ENCODE data around the gene PAFAH1B1.
"Not testable (repeated sequence)": the region's sequence is repeated elsewhere in the genome, so short reads cannot be mapped to it uniquely, and the experiment has no call there.

Gene PAFAH1B1

GRCh38 chr17:2594722-2595599 lies 1.5 kb downstream of the PAFAH1B1 start:
- DNase-seq, result peak; percentile 6

- DNase-seq, result peak; percentile 6
Measured at GRCh38 chr17:2595716-2596115, 2.3 kb downstream of the PAFAH1B1 start.

GRCh38 chr17:2598166-2598565 lies 4.7 kb downstream of the PAFAH1B1 start:
- DNase-seq, result no peak

- DNase-seq, result no peak
Measured at GRCh38 chr17:2602597-2603017, 9.2 kb downstream of the PAFAH1B1 start.

- DNase-seq, result no peak
Measured at GRCh38 chr17:2608350-2608913, 15.0 kb downstream of the PAFAH1B1 start.

- no peak for DNase-seq
Measured at GRCh38 chr17:2609091-2609490, 15.6 kb downstream of the PAFAH1B1 start.

GRCh38 chr17:2610195-2611175 lies 17.0 kb downstream of the PAFAH1B1 start:
- DNase-seq, result no peak

GRCh38 chr17:2611627-2612026 lies 18.2 kb downstream of the PAFAH1B1 start:
- DNase-seq, result no peak

- no peak for DNase-seq
Measured at GRCh38 chr17:2612630-2613029, 19.2 kb downstream of the PAFAH1B1 start.

- no peak for DNase-seq
Measured at GRCh38 chr17:2613089-2613808, 19.8 kb downstream of the PAFAH1B1 start.

- DNase-seq, result no peak
Measured at GRCh38 chr17:2615882-2616281, 22.4 kb downstream of the PAFAH1B1 start.

GRCh38 chr17:2621241-2621640 lies 27.8 kb downstream of the PAFAH1B1 start:
- DNase-seq, result no peak

- not testable (repeated sequence) for DNase-seq
Measured at GRCh38 chr17:2621951-2622405, 28.5 kb downstream of the PAFAH1B1 start.

GRCh38 chr17:2622721-2623301 lies 29.4 kb downstream of the PAFAH1B1 start:
- not testable (repeated sequence) for DNase-seq

GRCh38 chr17:2624292-2624731 lies 30.9 kb downstream of the PAFAH1B1 start:
- no peak for DNase-seq

- DNase-seq, result not testable (repeated sequence)
Measured at GRCh38 chr17:2626626-2627219, 33.3 kb downstream of the PAFAH1B1 start.

- DNase-seq, result not testable (repeated sequence)
Measured at GRCh38 chr17:2628922-2629321, 35.5 kb downstream of the PAFAH1B1 start.

- DNase-seq, result no peak
Measured at GRCh38 chr17:2631211-2631610, 37.8 kb downstream of the PAFAH1B1 start.

GRCh38 chr17:2634361-2634960 lies 41.0 kb downstream of the PAFAH1B1 start:
- DNase-seq, result peak; percentile 21

- DNase-seq, result no peak
Measured at GRCh38 chr17:2635241-2635640, 41.8 kb downstream of the PAFAH1B1 start.

GRCh38 chr17:2635675-2636074 lies 42.2 kb downstream of the PAFAH1B1 start:
- no peak for DNase-seq
